GM21515 (cell line): ENCODE results near the gene UCN2.
A peak's percentile ranks its signal among the peaks of the same experiment; 100 is the strongest.
"Not testable (repeated sequence)": the region's sequence is repeated elsewhere in the genome, so short reads cannot be mapped to it uniquely, and the experiment has no call there.

ENCODE experiments used
- ATAC-seq: cut with Tn5 transposase; IDR thresholded peaks from one replicate; pipeline ENCODE4 v1.9.1; 2021; ENCODE audit not compliant: unreplicated experiment

The UCN2 gene

GRCh38 chr3:48564022-48564421 lies 441 bp upstream of the UCN2 start:
- ATAC-seq, result no peak

- no peak for ATAC-seq
Measured at GRCh38 chr3:48562367-48563095, 1.1 kb downstream of the UCN2 start.

GRCh38 chr3:48561045-48561736 lies 2.4 kb downstream of the UCN2 start:
- ATAC-seq, result no peak

GRCh38 chr3:48560648-48561018 lies 2.9 kb downstream of the UCN2 start:
- no peak for ATAC-seq

- ATAC-seq, result no peak
Measured at GRCh38 chr3:48558493-48559134, 5.0 kb downstream of the UCN2 start.

GRCh38 chr3:48556796-48557626 lies 6.6 kb downstream of the UCN2 start, which contains the start of gene PFKFB4:
PFKFB4 (minus strand) TSS chr3:48556803; CDS start chr3:48556777, 26 bp downstream.
- peak; percentile 81 for ATAC-seq

- no peak for ATAC-seq
Measured at GRCh38 chr3:48555949-48556795, 7.4 kb downstream of the UCN2 start.

GRCh38 chr3:48555231-48555948 lies 8.2 kb downstream of the UCN2 start:
- ATAC-seq, result no peak

- ATAC-seq, result no peak
Measured at GRCh38 chr3:48553886-48554845, 9.4 kb downstream of the UCN2 start.

- no peak for ATAC-seq
Measured at GRCh38 chr3:48553361-48553760, 10.2 kb downstream of the UCN2 start.

GRCh38 chr3:48552111-48552951 lies 11.2 kb downstream of the UCN2 start:
- ATAC-seq, result no peak

- ATAC-seq, result not testable (repeated sequence)
Measured at GRCh38 chr3:48551651-48552050, 11.9 kb downstream of the UCN2 start.

- ATAC-seq, result peak; percentile 58
Measured at GRCh38 chr3:48548729-48549705, 14.6 kb downstream of the UCN2 start.

GRCh38 chr3:48548126-48548525 lies 15.5 kb downstream of the UCN2 start:
- ATAC-seq, result no peak

GRCh38 chr3:48546203-48546829 lies 17.3 kb downstream of the UCN2 start:
- ATAC-seq, result no peak

- ATAC-seq, result no peak
Measured at GRCh38 chr3:48544141-48544540, 19.4 kb downstream of the UCN2 start.
